NCI-H510A (cell line): Measurements from ENCODE around the gene GRM4.
A peak's percentile ranks its signal among the peaks of the same experiment; 100 is the strongest.

Experiments
- DNase-seq: peaks from one replicate; lab custom pipeline; 2025; lab: John Stamatoyannopoulos, UW

The GRM4 gene

DNA sequence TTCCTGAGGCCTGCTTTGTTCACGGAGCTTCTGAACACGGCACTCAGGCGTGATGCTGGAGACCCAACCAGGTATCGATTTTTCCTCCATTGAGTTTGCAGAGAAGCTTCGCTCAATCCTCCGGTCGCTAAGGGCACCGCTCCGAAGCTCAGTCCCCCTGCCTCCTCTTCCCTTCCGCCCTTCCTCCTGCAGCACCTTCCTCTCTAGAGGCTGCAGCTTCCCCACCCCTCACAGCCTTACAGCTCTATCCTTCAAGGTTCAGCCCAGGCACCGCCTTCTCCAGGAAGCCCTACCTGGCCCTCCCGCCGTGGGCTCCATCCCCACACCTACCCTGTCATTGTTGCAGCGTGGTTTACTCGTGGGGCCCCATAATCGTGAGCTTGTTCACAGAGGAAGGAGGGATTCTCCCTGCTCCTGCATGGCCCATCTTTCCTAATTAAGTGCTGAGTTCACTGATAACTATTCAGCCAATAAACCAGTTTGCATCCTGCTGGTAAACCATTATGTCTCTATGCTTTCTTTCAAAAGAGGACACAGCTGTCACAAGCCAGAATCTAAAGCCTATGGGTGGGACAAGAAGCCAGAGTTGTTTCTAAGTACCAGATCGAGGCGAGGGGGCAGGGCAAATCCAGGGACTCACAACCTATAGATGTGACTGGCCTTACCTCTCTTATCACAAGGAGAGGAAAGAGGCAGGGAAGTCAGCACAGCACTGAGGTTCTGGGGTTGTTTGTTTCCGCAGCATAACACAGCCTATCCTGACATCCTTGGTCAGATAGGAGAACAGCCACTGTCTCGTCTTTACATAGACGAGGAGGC, 152.0 kb downstream of the GRM4 start:
- DNase-seq = no peak

DNA sequence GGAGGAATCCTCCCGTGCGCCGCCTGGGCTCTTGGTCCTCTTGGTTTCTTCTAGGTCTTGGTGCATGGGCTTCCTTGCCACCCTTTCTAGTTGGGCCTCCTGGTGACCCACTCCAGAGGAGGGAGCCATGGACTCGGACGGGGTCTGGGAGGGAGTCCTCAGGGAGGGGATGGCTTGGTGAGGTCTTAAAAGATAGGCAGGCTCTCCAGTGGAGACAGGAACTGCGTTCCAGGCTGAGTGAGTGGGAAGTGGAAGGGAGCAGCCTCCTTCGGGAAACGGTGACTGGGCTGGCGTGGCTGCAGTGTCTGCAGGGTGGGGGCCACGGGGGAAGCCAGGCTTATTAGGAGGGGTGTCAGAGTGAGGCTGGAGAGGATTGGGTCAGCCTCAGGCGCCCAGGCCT, 152.8 kb downstream of the GRM4 start:
- DNase-seq = no peak

DNA sequence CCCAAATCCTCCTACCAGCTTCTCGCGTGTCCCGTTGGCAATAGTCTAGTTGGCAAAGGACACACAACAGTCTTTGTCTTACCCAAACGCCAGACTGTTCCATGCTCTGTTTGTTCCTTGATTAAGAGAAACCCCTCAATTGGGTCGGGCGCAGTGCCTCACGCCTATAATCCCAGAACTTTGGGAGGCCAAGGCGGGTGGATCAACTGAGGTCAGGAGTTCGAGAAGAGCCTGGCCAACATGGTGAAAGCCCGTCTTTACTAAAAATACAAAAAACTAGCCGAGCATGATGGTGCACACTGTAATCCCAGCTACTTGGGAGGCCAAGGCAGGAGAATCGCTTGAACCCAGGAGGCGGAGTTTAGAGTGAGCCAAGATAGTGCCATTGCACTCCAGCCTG, 153.7 kb downstream of the GRM4 start:
- no peak for DNase-seq

DNA sequence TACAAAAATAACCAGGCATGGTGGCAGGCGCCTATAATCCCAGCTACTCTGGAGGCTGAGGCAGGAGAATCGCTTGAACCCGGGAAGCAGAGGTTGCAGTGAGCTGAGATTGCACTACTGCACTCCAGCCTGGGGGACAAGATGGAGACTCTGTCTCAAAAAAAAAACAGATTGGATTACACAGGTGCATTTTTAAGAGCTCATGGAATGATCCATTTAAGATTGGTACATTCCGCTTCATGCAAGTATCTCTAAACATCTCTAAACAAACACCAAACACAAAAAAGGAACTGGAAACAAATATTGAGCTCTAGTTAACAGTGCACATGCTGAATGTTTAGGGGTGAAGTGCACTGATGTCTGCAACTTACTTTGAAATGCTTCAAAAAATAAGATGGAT, 154.3 kb downstream of the GRM4 start:
- no peak for DNase-seq

DNA sequence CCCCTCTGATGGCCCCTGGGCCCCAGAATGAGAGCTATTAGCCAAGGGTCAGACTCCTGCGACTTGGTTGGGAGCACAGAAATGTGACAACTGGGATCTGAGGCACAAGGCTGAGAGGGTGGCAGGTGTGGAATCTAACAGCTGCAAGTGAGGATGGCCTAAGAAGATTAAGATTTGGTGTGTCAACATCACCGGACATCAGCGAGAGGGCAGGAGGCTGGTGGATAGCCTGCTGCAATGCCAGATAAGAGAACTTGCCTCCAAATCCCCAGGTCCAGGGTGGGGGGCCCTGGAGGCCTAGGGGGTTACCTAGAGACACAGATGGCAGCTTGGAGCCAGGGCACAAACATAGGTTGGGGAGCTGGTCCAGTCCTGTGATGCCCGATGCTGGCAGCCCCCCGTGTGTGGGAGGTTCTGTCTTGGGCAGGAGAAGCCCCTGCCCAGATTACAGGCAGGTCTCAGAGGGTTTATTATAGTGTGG, 155.8 kb downstream of the GRM4 start:
- no peak for DNase-seq

DNA sequence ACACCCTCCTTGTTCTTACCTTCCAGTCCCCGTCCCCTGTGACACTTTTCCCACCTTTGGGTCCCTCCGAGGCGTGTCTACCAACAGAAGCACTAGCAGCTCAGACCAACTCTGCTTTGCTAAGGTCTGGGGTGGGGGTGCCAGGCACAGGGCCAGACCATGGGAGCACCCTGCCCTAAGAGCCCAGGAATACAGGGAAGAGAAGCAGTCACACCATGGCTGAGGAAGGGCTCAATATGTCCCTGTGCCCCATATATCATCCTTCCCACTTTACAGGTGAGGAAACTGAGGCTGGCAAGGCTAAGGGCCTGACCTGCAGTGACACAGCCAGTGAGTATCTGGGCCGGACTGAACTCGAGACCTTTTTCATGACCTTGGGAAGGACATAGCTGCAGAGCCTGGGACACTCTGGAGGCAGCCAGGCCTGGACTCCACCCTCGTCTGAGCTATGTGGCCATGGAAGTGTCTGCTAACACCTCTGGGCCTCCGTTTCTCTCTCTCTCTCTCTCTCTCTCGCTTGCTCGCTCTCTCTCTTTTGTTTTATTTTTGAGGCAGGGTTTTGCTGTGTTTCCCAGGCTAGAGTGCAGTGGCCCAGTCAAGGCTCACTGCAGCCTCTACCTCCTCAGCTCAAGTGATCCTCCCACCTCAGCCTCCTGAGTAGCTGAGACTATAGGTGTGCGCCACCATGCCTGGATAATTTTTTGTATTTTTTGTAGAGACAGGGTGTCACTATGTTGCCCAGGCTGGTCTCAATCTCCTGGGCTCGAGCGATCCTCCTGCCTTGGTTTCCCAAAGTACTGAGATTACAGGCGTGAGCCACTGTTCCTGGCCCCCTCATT, 156.7 kb downstream of the GRM4 start:
- DNase-seq = no peak

DNA sequence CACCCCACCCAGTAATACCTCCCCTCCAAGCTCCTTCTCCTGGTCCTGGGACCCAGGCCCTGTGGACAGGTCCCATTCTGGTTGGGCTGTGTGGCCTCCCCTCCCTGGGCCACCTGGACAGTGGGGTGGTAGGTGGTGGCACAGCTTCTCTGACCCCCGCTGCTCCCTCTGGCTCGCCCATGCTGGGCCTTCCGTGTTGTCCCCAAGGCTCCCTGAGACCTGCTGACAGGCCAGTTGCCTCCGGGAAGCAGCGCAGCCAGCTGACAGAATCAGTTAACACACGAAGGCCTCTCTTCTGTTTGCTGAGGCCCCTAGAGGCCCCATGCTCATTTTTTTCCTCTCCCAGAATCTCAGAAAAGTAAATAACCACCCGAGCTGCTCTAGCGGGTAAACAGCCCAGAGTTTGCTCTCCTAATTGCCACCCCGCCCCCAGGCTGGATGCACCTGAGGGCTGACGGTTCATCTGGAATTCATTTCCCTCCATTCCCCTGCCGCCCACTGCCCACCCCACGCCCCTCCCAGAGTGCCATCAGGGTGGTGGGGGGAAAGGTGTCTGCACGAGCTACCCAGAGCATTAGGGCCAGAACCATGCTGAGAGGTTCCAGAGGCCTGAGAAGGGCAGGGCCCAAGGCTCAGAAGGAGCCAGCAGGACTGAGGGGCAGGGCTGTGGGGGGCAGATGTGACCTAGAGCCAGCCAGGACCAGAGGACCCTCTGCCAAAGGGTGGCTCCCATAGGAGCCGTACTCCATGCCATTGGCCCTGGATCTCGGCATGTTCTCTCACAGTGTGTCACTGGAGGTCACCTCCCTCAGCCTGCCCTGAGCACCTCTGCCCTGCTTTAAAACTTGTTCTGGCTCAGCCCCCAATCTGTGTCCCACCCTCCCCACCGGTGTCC, 157.5 kb downstream of the GRM4 start:
- peak; percentile 86 for DNase-seq

DNA sequence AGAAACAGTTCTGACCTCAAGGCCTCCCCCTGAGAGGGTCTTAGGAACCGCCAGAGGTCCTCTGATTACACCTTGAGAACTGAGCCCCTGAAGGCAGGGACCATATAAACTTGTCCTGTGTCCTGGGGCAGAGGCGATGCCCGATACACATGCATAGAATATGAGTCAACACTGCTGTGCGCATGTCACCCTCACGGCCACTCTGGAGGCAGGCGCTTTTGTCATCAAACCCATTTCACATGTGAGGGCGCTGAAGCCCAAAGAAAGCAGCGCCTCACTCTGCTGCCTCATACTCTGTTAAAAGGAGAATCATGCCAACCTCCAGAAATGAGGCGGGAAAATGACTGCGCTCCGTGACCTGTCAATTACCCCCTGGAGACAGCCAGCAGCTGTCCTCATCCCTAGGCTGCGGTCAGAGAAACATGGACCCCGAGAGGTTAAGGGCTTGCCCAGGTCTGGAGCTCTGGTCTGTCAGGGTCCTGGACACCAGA, 158.3 kb downstream of the GRM4 start:
- DNase-seq = peak; percentile 18

DNA sequence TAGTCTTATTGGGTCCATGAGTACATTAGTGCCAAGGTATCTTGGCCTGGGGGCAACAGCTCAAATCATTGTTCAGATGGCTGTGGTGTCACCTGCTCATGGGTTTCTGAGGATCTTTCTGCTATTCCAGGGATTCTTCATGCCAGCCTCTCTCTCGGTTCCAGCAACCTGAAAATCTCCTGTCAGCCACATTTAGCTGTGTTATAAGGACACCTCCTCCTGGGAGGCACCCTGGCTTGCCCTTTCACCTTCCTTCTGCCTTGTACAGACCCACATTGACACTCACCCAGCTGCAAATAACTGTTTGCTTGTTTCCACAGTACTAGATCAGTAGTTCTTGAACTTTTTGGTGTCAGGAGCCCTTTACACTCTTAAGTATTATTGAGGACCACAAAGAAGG, 159.9 kb downstream of the GRM4 start:
- no peak for DNase-seq

DNA sequence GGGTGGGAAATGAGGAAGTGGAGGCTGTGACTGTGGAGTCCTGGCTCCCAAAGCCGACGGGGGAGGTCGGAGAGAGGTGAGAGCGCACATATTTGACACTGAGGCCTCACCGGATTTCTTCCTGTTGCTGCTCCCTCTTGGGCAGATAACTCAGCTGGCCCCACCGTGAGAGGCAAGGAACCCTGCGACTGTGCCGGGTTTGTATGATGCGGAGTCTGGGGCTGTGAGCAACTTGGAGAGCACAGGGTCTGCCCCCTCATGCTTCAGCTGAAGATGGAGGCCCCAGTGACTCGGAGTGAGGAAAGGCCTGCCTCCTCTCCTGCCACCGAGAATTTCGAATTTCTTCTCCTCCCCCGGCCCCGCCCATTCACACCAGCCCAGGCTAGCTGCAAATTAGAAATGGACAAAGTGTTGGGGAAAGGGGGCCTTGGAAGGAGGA, 160.6 kb downstream of the GRM4 start:
- DNase-seq = no peak

DNA sequence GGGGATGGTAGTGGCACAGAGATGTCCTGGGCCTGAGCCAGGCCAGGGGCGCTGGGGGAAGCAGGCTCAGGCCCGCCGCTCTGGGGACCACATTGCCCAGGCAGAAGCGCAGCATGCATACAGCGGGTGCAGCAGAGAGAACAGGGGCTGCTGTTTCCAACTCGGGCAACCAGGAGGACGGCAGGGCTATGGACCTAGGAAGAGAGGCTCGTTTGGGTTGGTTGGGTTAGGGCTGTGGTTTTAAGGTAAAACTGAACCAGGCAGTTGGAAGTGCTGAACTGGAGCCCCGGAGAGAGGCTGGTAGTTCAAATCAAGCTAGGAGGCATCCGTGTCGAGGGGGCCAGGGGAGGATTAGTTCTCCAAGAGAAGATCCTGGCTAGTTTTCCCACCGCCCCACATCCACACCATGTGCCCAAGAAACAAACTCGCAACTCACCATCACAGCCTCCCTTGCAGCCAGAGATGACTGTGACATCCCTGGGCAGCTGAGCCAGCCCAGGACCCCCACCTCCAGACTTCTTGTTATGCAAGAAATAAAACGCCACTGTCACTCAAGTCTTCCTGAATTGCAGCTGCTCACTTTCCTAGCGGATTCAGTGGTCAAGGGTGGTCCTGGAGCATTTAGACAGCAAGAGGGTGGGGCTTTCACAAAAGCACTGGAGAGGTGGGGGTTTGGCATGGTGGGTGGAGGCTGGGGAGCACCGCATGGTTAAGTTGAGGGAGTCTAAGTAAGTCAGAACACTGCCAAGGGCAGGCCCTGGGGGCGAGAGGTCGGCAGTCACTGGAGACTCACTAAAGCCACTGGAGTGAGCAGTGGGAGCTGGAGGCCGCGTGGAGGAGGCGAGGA, 161.2 kb downstream of the GRM4 start:
- DNase-seq = no peak

DNA sequence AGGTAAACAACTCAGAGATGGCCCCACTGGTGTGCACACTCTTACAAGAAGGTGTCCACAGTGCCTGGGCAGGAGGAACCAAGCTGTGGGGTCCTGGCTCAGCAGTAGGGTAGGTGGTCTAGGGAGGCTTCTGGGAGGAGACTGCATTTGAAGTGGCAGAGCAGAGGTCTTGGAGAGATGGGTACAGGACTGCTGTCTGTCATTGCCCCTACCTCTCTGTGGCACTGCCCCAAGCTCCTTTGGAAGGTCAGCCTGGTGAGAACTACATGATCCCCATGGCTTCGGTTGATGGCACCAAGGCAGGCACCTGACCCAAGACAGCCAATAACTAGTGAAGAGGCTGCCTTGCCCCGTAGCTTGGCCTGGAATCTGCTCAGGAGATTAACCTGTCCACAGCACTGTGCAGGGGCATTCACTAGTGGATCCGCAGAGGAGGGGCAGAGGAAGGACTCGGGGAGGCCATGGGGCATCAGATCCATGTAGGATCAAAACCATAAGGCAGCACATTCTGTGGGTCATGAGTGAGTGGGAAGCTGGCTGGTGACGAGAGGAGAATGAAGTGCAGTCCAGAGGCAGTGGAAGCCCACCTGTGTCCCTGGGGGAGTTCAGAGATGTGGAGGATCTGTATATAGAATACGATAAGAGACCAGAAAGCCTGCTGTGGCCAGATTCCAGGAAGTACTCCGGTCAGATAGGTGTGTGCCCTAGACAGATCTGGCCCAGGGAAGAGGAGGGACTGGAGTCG, 162.0 kb downstream of the GRM4 start:
- no peak for DNase-seq

DNA sequence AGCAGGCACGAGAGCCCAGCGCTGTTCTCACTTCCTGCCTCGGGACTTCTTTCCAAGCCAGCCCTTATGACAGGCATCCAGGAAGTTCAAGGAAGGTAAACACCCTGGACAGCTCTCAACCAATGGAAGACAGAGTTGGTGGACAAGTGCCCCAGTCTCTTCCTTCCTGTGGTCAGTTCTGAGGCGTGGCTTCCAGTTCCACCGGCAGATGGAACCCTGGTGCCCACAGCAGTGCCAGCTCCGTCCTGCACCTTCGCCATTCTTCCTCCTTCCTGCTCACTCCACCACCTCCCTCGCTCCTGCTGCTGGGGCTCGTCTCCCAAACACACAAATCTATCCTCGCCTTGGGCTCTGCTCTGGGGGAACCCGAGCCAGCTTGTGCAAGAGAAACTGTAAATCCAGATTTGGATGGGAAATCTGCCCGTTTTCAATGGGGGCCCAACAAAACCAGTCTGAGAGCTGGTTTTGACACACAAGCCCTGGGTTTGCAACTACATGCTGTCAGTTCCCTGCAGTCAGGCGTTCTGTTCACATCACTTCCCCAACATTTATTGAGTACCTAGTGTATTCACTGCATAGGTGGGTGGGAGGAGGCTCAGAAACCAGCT, 162.7 kb downstream of the GRM4 start:
- DNase-seq = peak; percentile 52

DNA sequence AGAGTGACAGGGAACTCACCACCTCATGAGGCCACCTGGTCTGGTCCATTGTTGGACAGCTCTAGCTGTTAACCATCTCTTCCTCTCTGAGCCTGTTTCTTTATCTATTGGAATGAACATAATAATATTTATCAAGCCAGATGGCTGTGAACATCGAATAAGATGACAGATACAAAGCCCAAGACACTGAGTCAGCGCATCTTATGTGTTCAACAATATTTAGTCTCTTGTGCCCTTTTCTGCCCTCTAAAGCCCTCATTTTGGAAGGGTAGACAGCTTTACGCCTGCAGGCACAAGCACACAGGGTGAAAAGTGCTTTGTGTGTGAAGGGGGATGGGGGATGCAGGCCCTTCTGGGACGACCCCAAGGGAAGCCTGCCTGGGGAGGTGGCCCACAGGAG, 164.0 kb downstream of the GRM4 start:
- no peak for DNase-seq

DNA sequence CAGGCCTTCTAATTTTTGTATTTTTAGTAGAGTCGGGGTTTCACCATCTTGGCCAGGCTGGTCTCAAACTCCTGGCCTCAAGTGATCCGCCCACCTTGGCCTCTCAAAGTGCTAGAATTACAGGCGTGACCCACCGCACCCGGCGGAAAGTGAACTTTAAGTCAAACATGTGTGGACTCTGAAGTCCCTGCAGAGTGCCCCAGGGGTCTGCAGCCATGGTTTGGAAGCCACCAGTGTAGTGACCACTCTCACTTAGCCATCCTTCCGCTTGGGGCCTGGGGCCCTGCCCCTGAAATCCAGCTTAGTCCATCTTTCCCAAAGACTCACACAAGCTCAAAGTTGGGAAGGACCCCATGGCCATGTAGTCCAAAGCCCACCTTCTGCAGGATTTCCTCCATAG, 164.5 kb downstream of the GRM4 start:
- no peak for DNase-seq

DNA sequence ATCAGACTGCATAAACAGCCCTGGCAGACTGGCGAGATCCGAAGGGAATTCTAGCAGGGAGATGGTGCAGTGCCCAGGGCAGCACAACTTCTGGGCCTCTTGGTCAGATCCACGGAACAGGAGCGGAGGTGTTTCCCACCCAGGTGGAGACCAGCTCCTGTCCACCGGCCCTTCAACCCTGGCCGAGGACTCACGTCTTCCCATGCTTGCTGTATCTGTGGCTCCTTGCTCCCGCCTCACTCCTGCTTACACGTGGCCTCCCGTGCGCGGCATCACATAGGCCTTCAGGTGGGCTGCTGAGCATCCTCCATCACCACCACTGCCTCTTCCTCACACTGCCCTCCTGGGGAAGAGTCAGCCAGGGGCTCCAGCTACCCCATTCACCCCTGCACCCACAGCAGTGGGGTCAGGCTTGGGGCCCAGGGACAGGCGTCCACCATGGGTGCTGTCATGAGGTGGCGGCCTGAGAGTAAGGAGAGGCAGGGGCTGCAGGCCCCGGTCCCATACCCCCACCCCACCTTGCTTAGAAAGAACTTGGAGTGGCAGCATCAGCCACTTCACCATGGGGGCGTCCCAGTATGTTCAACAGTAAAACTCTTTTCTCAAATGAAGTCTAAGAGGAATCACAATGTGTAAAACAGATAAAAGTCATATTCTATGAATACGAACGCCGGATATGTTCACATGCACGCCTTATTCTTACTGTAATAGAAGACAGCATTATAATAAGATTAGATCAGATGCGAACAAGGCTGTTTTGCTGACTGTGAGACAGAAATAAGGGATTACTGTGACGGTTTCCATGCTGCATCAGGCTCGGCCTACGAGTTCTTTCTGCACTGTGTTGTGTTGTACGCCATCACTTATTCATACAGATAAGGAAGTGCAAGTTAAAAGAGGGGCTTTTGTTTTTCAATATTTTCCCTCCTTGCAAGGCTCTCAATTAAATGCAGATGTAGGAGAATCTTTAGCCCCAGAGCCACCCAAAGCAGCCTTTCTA, 165.4 kb downstream of the GRM4 start:
- DNase-seq = no peak

DNA sequence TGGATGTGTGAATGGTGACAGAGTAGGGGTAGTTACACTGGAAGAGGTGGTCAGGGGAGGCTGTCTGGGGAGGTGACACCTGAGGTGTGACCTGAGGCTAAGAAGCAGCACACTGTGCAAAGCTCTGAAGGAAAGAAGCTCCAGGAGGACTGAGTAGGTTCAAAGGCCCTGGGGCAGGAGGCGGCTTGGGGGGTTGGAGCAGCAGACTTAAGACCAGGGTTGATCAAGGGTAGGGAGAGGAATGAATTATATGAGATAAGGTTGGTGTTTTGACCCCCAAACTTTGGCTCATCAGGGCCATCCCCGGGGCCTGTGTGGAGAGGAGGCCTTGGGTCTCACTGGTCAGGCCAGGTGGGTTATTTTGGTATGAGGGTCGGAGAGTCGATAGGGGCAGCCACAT, 166.1 kb downstream of the GRM4 start:
- DNase-seq = no peak

DNA sequence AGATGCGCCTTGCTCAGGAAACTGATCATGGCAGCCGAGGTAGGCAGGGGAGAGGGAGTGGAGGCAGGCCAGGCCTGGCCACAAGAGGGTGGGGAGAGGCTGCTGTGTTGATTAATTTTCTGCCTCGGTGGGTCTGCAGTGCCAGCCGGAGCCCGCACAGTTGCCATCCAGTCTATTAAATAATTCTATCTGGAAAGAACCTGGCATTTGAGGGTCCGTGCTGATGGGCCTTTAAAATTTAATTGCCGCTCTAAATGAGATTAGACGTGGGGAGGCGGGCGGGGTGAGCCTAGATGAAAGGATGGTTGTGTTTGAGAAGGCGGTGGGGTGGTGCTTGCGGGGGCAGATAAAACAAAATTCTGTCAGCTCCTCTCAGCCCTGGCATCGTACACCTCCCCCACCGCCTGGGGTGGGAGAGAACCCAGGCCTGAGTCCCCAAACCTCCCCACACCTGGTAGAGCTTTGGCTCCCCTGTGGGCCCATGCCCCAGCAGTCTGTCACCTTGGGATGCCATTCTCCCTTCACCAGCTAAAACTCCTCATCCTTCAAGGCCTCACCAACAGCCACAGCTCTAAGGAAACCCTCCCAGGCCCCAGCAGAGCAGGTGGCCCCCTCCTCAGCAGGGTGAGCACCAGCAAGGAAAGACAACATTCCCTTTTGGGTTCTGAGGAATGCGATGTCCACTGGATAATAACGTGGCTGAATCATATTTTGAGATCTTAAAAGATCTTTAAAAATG, 167.3 kb downstream of the GRM4 start:
- DNase-seq = no peak
